Spleen (tissue), 11 donors: ENCODE measurements around the gene BCO1. TPM values are rescaled to one million over a fixed set of nuclear protein-coding genes. Genes with fewer than 3 reads are reported as not detected.
"Not testable (repeated sequence)": the region's sequence is repeated elsewhere in the genome, so short reads cannot be mapped to it uniquely, and the experiment has no call there.

Experiments used
- DNase-seq: peaks from one replicate; pipeline ENCODE4 v3.0.0-alpha.2; 2020
- H3K27ac ChIP-seq, 8 donors: fragments of 200-600 bp; sonication (generic) in 7 of 8; 1 replicate in 4 of 8; 2 replicates in 4 of 8; pipeline versions ENCODE4 v1.5.0 to v1.8.0; 2016 to 2021; ENCODE audit warnings: inconsistent platforms in 4 of 8, mild to moderate bottlenecking in 4 of 8, moderate library complexity in 1 of 8
- H3K27me3 ChIP-seq, 7 donors: fragments of 200-600 bp; sonication (generic) in 6 of 7; replicated peaks in 1 of 7; 1 replicate in 4 of 7; 2 replicates in 3 of 7; pipeline versions ENCODE4 v1.5.0 to v1.8.0; 2016 to 2021; ENCODE audit warnings: inconsistent platforms in 3 of 7, mild to moderate bottlenecking in 1 of 7
- H3K36me3 ChIP-seq, 6 donors: fragments of 200-600 bp; sonication (generic) in 5 of 6; 1 replicate in 4 of 6; 2 replicates in 2 of 6; pipeline versions ENCODE4 v1.5.0 to v1.8.0; 2016 to 2021; ENCODE audit warnings: inconsistent platforms in 2 of 6
- H3K4me1 ChIP-seq, 6 donors: fragments of 200-600 bp; sonication (generic) in 5 of 6; 1 replicate in 3 of 6; 2 replicates in 3 of 6; pipeline versions ENCODE4 v1.5.0 to v1.8.0; 2016 to 2021; ENCODE audit warnings: inconsistent platforms in 3 of 6
- H3K4me3 ChIP-seq, 8 donors: fragments of 200-600 bp; sonication (generic) in 7 of 8; 1 replicate in 4 of 8; 2 replicates in 4 of 8; pipeline versions ENCODE4 v1.5.0 to v1.8.0; 2016 to 2021; ENCODE audit warnings: inconsistent platforms in 4 of 8, mild to moderate bottlenecking in 4 of 8, moderate library complexity in 2 of 8
- H3K9me3 ChIP-seq, 8 donors: fragments of 200-600 bp; sonication (generic) in 7 of 8; 1 replicate in 4 of 8; 2 replicates in 4 of 8; pipeline versions ENCODE4 v1.5.0 to v1.8.0; 2016 to 2021; ENCODE audit warnings: inconsistent platforms in 4 of 8
- CTCF ChIP-seq, 11 experiments: fragments of 200-600 bp in 7 of 11; fragments of 450-650 bp in 4 of 11; sonication (generic) in 4 of 11; IDR thresholded peaks in 8 of 11; conservative IDR thresholded peaks in 3 of 11; 1 replicate in 7 of 11; 2 replicates in 4 of 11; pipeline versions ENCODE4 v1.4.0 to v1.8.0; 2016 to 2021; ENCODE audit warnings: antibody characterized with exemption in 11 of 11, inconsistent platforms in 4 of 11, mild to moderate bottlenecking in 1 of 11
- POLR2A ChIP-seq, 3 donors: fragments of 450-650 bp; IDR thresholded peaks; one replicate each; pipeline ENCODE4 v1.5.1; 2017; ENCODE audit warnings: antibody characterized with exemption in 3 of 3, mild to moderate bottlenecking in 1 of 3
- POLR2AphosphoS5 ChIP-seq, 3 donors: sonication (generic); formaldehyde crosslinking; IDR thresholded peaks; one replicate each; pipeline ENCODE4 v1.5.1; 2017; ENCODE audit warnings: antibody characterized with exemption in 3 of 3
- WGBS, 5 donors: extraction: QIAGEN DNeasy Blood & Tissue Kit in 3 of 5; methylation state at CpG; one replicate each; pipeline versions ENCODE4 v1.1.5 to v1.1.7; 2013 to 2018; 5-methylcytosine and 5-hydroxymethylcytosine counted together
- intact Hi-C: fragments of 100-400 bp; cut with DNase I; formaldehyde crosslinking; loops from one replicate; pipeline ENCODE4 v1.15.0; 2023; ENCODE audit warnings: low total_unique reads
- polyA plus RNA-seq, 3 donors: library from polyadenylated mRNA; stranded (reverse); fragments of 200-250 nt; gene quantifications; one replicate each; pipeline ENCODE4 v1.2.1, GENCODE V29; 2013
- total RNA-seq, 7 donors: library from RNA; depleted of rRNA in 3 of 7; stranded (reverse); fragments of >200 nt in 3 of 7; fragmentation: NEBNext Ultra II Directional in 4 of 7; extraction: Animal tissue kit (Norgen Biotek cat#: 25700) in 4 of 7; gene quantifications; one replicate each; pipeline versions ENCODE4 v1.1.0 to v1.2.1, GENCODE V29; 2016 to 2021
- donor health status: healthy with polysubstance abuse.
- donor health status: DM: no; HTN: no; CAD: no; lungs with moderate emphysema.
- donor health status: DM: no; HTN: no; CAD: no.
- donor health status: Bipolar disorder and iron deficiency.
- donor health status: healthy.
- donor health status: DM: no; HTN: no; CAD: no.
- donor health status: DM: yes; HTN: yes; CAD: no.

Gene BCO1
- total and polyA plus RNA-seq, 10 donors: not detected

- 80 to 92% (median 85%) methylated on average over 1 of the region's 1 CpG for WGBS, 5 donors
Measured at GRCh38 chr16:81224824-81225223, 13.7 kb upstream of the BCO1 start.

GRCh38 chr16:81225697-81226096, 12.8 kb upstream of the BCO1 start:
- H3K27ac ChIP-seq, DNase-seq, intact Hi-C loops, H3K36me3 ChIP-seq, H3K9me3 ChIP-seq, H3K4me1 ChIP-seq, H3K4me3 ChIP-seq: not testable (repeated sequence)
- WGBS, 5 donors: 63 to 81% (median 77%) methylated on average over 5 of the region's 5 CpGs
- peaks cover 0 to 33% (median 0%) of the 10 kb centered on the region in 7 donors for H3K27me3 ChIP-seq

More at GRCh38 chr16:81224824-81225223, 13.7 kb upstream of the BCO1 start:
- intact Hi-C loops: no loop called here
- no peak for DNase-seq
- no peaks in the 10 kb centered on the region for H3K4me1 ChIP-seq
- no peaks in the 10 kb centered on the region for H3K36me3 ChIP-seq
- H3K9me3 ChIP-seq: no peaks in the 10 kb centered on the region
- peaks cover 0 to 28% (median 0%) of the 10 kb centered on the region in 7 donors for H3K27me3 ChIP-seq
- H3K4me3 ChIP-seq: no peak overlapping the region
- no peak overlapping the region for H3K27ac ChIP-seq
- TF ChIP-seq POLR2A (IDR thresholded peaks at IDR 0.05): no peak
- no peak for TF ChIP-seq CTCF (IDR thresholded peaks at IDR 0.05 in 8 of 11, conservative IDR thresholded peaks at IDR 0.05 in 3 of 11)

- no peaks in the 10 kb centered on the region for H3K36me3 ChIP-seq
- TF ChIP-seq POLR2AphosphoS5 (IDR thresholded peaks at IDR 0.05) (no peak), CTCF (IDR thresholded peaks at IDR 0.05 in 8 of 11, conservative IDR thresholded peaks at IDR 0.05 in 3 of 11) (no peak), POLR2A (IDR thresholded peaks at IDR 0.05) (no peak)
- DNase-seq: no peak
- 90 to 96% (median 92%) methylated on average over 2 of the region's 2 CpGs for WGBS, 5 donors
- no peak overlapping the region for H3K27ac ChIP-seq
- peaks cover 0 to 38% (median 0%) of the 10 kb centered on the region in 7 donors for H3K27me3 ChIP-seq
- no peaks in the 10 kb centered on the region for H3K4me1 ChIP-seq
- no peak overlapping the region for H3K4me3 ChIP-seq
- H3K9me3 ChIP-seq: no peaks in the 10 kb centered on the region
- intact Hi-C loops: no loop called here
Measured at GRCh38 chr16:81227785-81228184, 10.7 kb upstream of the BCO1 start.

- no peak for DNase-seq
- no peak overlapping the region for H3K27ac ChIP-seq
- TF ChIP-seq POLR2A (IDR thresholded peaks at IDR 0.05) (no peak), POLR2AphosphoS5 (IDR thresholded peaks at IDR 0.05) (no peak), CTCF (IDR thresholded peaks at IDR 0.05 in 8 of 11, conservative IDR thresholded peaks at IDR 0.05 in 3 of 11) (no peak)
- 67 to 76% (median 69%) methylated on average over 7 of the region's 7 CpGs for WGBS, 5 donors
- H3K4me3 ChIP-seq: no peak overlapping the region
- H3K27me3 ChIP-seq: peaks cover 0 to 38% (median 0%) of the 10 kb centered on the region in 7 donors
- no peaks in the 10 kb centered on the region for H3K36me3 ChIP-seq
- no peaks in the 10 kb centered on the region for H3K9me3 ChIP-seq
- intact Hi-C loops: no loop called here
- no peaks in the 10 kb centered on the region for H3K4me1 ChIP-seq
Measured at GRCh38 chr16:81229811-81230210, 8.7 kb upstream of the BCO1 start.

GRCh38 chr16:81231014-81231413, 7.5 kb upstream of the BCO1 start:
- Histone ChIP-seq H3K9me3 (no peaks in the 10 kb centered on the region), H3K27me3 (peaks cover 0 to 36% (median 0%) of the 10 kb centered on the region in 7 donors), H3K36me3 (no peaks in the 10 kb centered on the region), H3K4me1 (no peaks in the 10 kb centered on the region), H3K27ac (no peak overlapping the region), H3K4me3 (no peak overlapping the region)
- no peak for TF ChIP-seq POLR2A (IDR thresholded peaks at IDR 0.05)
- no peak for TF ChIP-seq CTCF (IDR thresholded peaks at IDR 0.05 in 8 of 11, conservative IDR thresholded peaks at IDR 0.05 in 3 of 11)
- no peak for TF ChIP-seq POLR2AphosphoS5 (IDR thresholded peaks at IDR 0.05)
- no peak for DNase-seq
- intact Hi-C loops: no loop called here
- 61 to 71% (median 61%) methylated on average over 5 of the region's 5 CpGs for WGBS, 5 donors
